WTC11 (cell line): ENCODE data around the gene UBE2K. TPM values are rescaled to one million over a fixed set of nuclear protein-coding genes. Genes with fewer than 3 reads are reported as not detected.

Source experiments
- ATAC-seq: fragments of 200-7000 bp; cut with Tn5 transposase; 2 replicates; pipeline ENCODE4 v1.10.0; 2021; ENCODE audit warnings: mild to moderate bottlenecking, moderate library complexity
- CTCF ChIA-PET: fragments of 300-600 bp; sonication (Branson Sonifier 250); formaldehyde crosslinking; loops from one replicate; lab custom pipeline; 2021; ENCODE audit warnings: antibody characterized with exemption; lab: Charles Lee
- POLR2A ChIA-PET: fragments of 350-600 bp; sonication (Branson Sonifier 250); formaldehyde crosslinking; loops from one replicate; lab custom pipeline; 2021; ENCODE audit warnings: antibody characterized with exemption; lab: Charles Lee
- DNase-seq: peaks from one replicate; pipeline ENCODE4 v3.0.0; 2021; ENCODE audit warnings: low spot score
- H3K27ac Mint-ChIP-seq: 2 replicates; pipeline ENCODE4 v1.8.0; 2021; ENCODE audit warnings: mixed read lengths
- H3K27me3 Mint-ChIP-seq: 2 replicates; pipeline ENCODE4 v1.8.0; 2021; ENCODE audit warnings: low read depth, mild to moderate bottlenecking, moderate library complexity, mixed read lengths
- H3K36me3 Mint-ChIP-seq: 2 replicates; pipeline ENCODE4 v1.8.0; 2021; ENCODE audit warnings: mixed read lengths
- H3K4me1 Mint-ChIP-seq: 2 replicates; pipeline ENCODE4 v1.8.0; 2022; ENCODE audit warnings: mixed read lengths
- H3K4me3 Mint-ChIP-seq: 2 replicates; pipeline ENCODE4 v1.8.0; 2021; ENCODE audit warnings: mild to moderate bottlenecking, moderate library complexity, mixed read lengths
- H3K9me3 Mint-ChIP-seq: 2 replicates; pipeline ENCODE4 v1.8.0; 2021; ENCODE audit warnings: mixed read lengths
- ATF3 ChIP-seq: sonication (generic); formaldehyde crosslinking; conservative IDR thresholded peaks from 2 replicates; pipeline ENCODE4 v1.8.1; 2022; ENCODE audit warnings: mild to moderate bottlenecking, missing genetic modification reagents
- CREM ChIP-seq: sonication (generic); formaldehyde crosslinking; IDR thresholded peaks from 2 replicates; pipeline ENCODE4 v1.8.1; 2022; ENCODE audit warnings: mild to moderate bottlenecking, missing genetic modification reagents, moderate library complexity
- FOXK1 ChIP-seq: sonication (generic); formaldehyde crosslinking; IDR thresholded peaks from 2 replicates; pipeline ENCODE4 v1.8.0; 2022; ENCODE audit warnings: mild to moderate bottlenecking, moderate library complexity, missing genetic modification reagents
- GTF2I ChIP-seq: fragments of 250-450 bp; sonication (Bioruptor Pico); conservative IDR thresholded peaks from 2 replicates; pipeline ENCODE4 v1.4.0; 2021; ENCODE audit warnings: mild to moderate bottlenecking
- JUN ChIP-seq: sonication (generic); formaldehyde crosslinking; IDR thresholded peaks from 2 replicates; pipeline ENCODE4 v1.8.0; 2023; ENCODE audit warnings: mild to moderate bottlenecking, missing genetic modification reagents
- MAX ChIP-seq: sonication (generic); formaldehyde crosslinking; IDR thresholded peaks from 2 replicates; pipeline ENCODE4 v1.8.0; 2022; ENCODE audit warnings: mild to moderate bottlenecking, missing genetic modification reagents
- NFE2L1 ChIP-seq: sonication (generic); formaldehyde crosslinking; IDR thresholded peaks from 2 replicates; pipeline ENCODE4 v1.8.1; 2023; ENCODE audit warnings: missing genetic modification reagents
- RELA ChIP-seq: sonication (generic); formaldehyde crosslinking; IDR thresholded peaks from 2 replicates; pipeline ENCODE4 v1.8.1; 2022; ENCODE audit warnings: missing genetic modification reagents, mild to moderate bottlenecking, borderline replicate concordance
- SMAD3 ChIP-seq: sonication (generic); formaldehyde crosslinking; IDR thresholded peaks from 2 replicates; pipeline ENCODE4 v1.8.0; 2022; ENCODE audit warnings: missing genetic modification reagents, mild to moderate bottlenecking, borderline replicate concordance
- SP1 ChIP-seq: sonication (generic); formaldehyde crosslinking; conservative IDR thresholded peaks from 2 replicates; pipeline ENCODE4 v1.8.1; 2022; ENCODE audit warnings: missing genetic modification reagents
- TEAD4 ChIP-seq: sonication (generic); formaldehyde crosslinking; IDR thresholded peaks from 2 replicates; pipeline ENCODE4 v1.8.0; 2022; ENCODE audit warnings: mild to moderate bottlenecking, missing genetic modification reagents
- TP53 ChIP-seq: sonication (generic); formaldehyde crosslinking; IDR thresholded peaks from 2 replicates; pipeline ENCODE4 v1.8.1; 2023; ENCODE audit warnings: mild to moderate bottlenecking, missing genetic modification reagents
- ZNF219 ChIP-seq: sonication (generic); formaldehyde crosslinking; IDR thresholded peaks from 2 replicates; pipeline ENCODE4 v1.8.0; 2023; ENCODE audit warnings: missing genetic modification reagents, mild to moderate bottlenecking, borderline replicate concordance
- ZNF232 ChIP-seq: sonication (generic); formaldehyde crosslinking; IDR thresholded peaks from 2 replicates; pipeline ENCODE4 v1.8.0; 2022; ENCODE audit warnings: mild to moderate bottlenecking, missing genetic modification reagents
- ZNF281 ChIP-seq: sonication (generic); formaldehyde crosslinking; IDR thresholded peaks from 2 replicates; pipeline ENCODE4 v1.8.0; 2023; ENCODE audit warnings: mild to moderate bottlenecking, missing genetic modification reagents
- ZNF423 ChIP-seq: fragments of 250-450 bp; sonication (Bioruptor Pico); IDR thresholded peaks from 2 replicates; pipeline ENCODE4 v2.1.2; 2022; ENCODE audit warnings: mild to moderate bottlenecking, moderate library complexity
- total RNA-seq: library from RNA; stranded (reverse); gene quantifications from 3 replicates; pipeline ENCODE4 v1.2.3, GENCODE V29; 2021
- TF ChIP-seq, protein P1 (sequence below): fragments of 250-450 bp; sonication (Bioruptor Pico); IDR thresholded peaks from 2 replicates; pipeline ENCODE4 v1.9.0; 2021; ENCODE audit warnings: moderate library complexity, mild to moderate bottlenecking, inconsistent platforms, borderline replicate concordance
- TF ChIP-seq, protein P2 (sequence below): sonication (generic); formaldehyde crosslinking; IDR thresholded peaks from 2 replicates; pipeline ENCODE4 v1.8.1; 2023; ENCODE audit warnings: mild to moderate bottlenecking, missing genetic modification reagents, borderline replicate concordance
- TF ChIP-seq, protein P3 (sequence below): sonication (generic); formaldehyde crosslinking; IDR thresholded peaks from 2 replicates; pipeline ENCODE4 v1.8.1; 2022; ENCODE audit warnings: low read depth, mild to moderate bottlenecking, moderate library complexity, missing genetic modification reagents, borderline replicate concordance
- TF ChIP-seq, protein P4 (sequence below): sonication (generic); formaldehyde crosslinking; conservative IDR thresholded peaks from 2 replicates; pipeline ENCODE4 v1.8.1; 2023; ENCODE audit warnings: mild to moderate bottlenecking, low read depth, missing genetic modification reagents, moderate library complexity

UBE2K gene
- total RNA-seq, 1 experiment from 2014 or later, result 135 TPM

DNA sequence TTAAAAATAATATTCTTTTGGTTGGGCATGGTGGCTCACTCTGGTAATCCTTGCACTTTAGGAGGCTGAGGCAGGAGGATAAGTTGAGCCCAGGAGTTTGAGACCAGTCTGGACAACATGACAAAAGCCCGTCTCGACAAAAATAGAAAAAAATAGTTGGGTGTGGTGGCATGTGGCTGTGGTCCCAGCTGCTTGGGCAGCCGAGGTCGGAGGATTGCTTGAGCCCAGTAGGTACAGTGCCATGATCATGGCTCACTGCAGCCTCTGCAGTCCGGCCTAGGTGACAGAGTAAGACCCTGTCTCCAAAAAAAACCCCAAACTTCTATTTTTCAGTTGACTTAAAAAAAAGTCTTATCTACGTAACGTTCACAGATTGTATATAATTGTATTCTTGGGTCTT, 23.9 kb downstream of the UBE2K start (continued):
- TF ChIP-seq, protein P1, sequence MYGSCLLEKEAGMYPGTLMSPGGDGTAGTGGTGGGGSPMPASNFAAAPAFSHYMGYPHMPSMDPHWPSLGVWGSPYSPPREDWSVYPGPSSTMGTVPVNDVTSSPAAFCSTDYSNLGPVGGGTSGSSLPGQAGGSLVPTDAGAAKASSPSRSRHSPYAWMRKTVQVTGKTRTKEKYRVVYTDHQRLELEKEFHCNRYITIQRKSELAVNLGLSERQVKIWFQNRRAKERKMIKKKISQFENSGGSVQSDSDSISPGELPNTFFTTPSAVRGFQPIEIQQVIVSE (CRISPR knock-in tag), result no peak
- no peak for TF ChIP-seq RELA (CRISPR knock-in tag)
- TF ChIP-seq, all 79 proteins: peak for 0

DNA sequence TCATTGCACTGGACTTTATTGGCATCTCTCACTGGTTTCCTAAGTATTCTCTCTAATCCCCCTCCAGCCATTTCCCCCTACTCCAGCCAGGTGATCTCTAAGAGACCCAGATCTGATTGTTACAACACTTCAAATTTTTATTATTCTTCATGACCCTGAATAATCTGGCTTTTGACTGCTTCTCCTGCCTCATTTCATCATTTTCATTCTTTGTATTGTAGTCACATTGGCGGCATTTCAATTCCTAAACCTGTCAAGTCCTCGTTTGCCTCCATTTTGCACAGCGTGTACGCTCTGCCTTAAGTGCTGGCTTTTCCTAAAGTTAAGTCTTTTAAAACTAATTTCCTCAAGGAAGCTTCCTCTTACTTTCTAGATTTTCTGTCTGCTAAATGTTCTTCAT, 31.6 kb downstream of the UBE2K start:
- ATAC-seq (no peak), DNase-seq (no peak)
- peaks cover 24% of the 10 kb centered on the region for H3K4me1 Mint-ChIP-seq
- TF ChIP-seq MAX (CRISPR knock-in tag) (no peak), ZNF232 (CRISPR knock-in tag) (no peak), JUN (CRISPR knock-in tag) (no peak), TP53 (CRISPR knock-in tag) (no peak), NFE2L1 (no peak), ZNF423 (CRISPR knock-in tag) (no peak), ATF3 (CRISPR knock-in tag) (no peak), SP1 (no peak), FOXK1 (no peak), ZNF219 (no peak)
- TF ChIP-seq, protein P2, sequence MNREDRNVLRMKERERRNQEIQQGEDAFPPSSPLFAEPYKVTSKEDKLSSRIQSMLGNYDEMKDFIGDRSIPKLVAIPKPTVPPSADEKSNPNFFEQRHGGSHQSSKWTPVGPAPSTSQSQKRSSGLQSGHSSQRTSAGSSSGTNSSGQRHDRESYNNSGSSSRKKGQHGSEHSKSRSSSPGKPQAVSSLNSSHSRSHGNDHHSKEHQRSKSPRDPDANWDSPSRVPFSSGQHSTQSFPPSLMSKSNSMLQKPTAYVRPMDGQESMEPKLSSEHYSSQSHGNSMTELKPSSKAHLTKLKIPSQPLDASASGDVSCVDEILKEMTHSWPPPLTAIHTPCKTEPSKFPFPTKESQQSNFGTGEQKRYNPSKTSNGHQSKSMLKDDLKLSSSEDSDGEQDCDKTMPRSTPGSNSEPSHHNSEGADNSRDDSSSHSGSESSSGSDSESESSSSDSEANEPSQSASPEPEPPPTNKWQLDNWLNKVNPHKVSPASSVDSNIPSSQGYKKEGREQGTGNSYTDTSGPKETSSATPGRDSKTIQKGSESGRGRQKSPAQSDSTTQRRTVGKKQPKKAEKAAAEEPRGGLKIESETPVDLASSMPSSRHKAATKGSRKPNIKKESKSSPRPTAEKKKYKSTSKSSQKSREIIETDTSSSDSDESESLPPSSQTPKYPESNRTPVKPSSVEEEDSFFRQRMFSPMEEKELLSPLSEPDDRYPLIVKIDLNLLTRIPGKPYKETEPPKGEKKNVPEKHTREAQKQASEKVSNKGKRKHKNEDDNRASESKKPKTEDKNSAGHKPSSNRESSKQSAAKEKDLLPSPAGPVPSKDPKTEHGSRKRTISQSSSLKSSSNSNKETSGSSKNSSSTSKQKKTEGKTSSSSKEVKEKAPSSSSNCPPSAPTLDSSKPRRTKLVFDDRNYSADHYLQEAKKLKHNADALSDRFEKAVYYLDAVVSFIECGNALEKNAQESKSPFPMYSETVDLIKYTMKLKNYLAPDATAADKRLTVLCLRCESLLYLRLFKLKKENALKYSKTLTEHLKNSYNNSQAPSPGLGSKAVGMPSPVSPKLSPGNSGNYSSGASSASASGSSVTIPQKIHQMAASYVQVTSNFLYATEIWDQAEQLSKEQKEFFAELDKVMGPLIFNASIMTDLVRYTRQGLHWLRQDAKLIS (CRISPR knock-in tag), result no peak
- POLR2A ChIA-PET, result no interaction called here
- H3K36me3 Mint-ChIP-seq, result peaks cover 8% of the 10 kb centered on the region
- H3K27ac Mint-ChIP-seq, result peak overlapping the region; percentile 35
- no peaks in the 10 kb centered on the region for H3K9me3 Mint-ChIP-seq
- CTCF ChIA-PET, result no interaction called here
- H3K27me3 Mint-ChIP-seq, result no peaks in the 10 kb centered on the region; the same call in 1 of the 2 replicates
- H3K4me3 Mint-ChIP-seq, result no peak overlapping the region

- ChIA-PET POLR2A (no interaction called here), CTCF (no interaction called here)
- H3K4me3 Mint-ChIP-seq, result no peak overlapping the region
- H3K36me3 Mint-ChIP-seq, result peaks cover 8% of the 10 kb centered on the region
- ATAC-seq, result no peak
- TF ChIP-seq SMAD3 (CRISPR knock-in tag), result no peak
- TF ChIP-seq TEAD4 (CRISPR knock-in tag), result no peak
- TF ChIP-seq, protein P3, sequence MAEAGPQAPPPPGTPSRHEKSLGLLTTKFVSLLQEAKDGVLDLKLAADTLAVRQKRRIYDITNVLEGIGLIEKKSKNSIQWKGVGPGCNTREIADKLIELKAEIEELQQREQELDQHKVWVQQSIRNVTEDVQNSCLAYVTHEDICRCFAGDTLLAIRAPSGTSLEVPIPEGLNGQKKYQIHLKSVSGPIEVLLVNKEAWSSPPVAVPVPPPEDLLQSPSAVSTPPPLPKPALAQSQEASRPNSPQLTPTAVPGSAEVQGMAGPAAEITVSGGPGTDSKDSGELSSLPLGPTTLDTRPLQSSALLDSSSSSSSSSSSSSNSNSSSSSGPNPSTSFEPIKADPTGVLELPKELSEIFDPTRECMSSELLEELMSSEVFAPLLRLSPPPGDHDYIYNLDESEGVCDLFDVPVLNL, result no peak
- no peak for TF ChIP-seq GTF2I (CRISPR knock-in tag)
- TF ChIP-seq ZNF232 (CRISPR knock-in tag), result no peak
- no peak for TF ChIP-seq ZNF281
- no peak for TF ChIP-seq CREM
- TF ChIP-seq, protein P4, sequence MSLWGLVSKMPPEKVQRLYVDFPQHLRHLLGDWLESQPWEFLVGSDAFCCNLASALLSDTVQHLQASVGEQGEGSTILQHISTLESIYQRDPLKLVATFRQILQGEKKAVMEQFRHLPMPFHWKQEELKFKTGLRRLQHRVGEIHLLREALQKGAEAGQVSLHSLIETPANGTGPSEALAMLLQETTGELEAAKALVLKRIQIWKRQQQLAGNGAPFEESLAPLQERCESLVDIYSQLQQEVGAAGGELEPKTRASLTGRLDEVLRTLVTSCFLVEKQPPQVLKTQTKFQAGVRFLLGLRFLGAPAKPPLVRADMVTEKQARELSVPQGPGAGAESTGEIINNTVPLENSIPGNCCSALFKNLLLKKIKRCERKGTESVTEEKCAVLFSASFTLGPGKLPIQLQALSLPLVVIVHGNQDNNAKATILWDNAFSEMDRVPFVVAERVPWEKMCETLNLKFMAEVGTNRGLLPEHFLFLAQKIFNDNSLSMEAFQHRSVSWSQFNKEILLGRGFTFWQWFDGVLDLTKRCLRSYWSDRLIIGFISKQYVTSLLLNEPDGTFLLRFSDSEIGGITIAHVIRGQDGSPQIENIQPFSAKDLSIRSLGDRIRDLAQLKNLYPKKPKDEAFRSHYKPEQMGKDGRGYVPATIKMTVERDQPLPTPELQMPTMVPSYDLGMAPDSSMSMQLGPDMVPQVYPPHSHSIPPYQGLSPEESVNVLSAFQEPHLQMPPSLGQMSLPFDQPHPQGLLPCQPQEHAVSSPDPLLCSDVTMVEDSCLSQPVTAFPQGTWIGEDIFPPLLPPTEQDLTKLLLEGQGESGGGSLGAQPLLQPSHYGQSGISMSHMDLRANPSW (CRISPR knock-in tag), result no peak
- H3K9me3 Mint-ChIP-seq, result no peaks in the 10 kb centered on the region
- no peak overlapping the region for H3K27ac Mint-ChIP-seq
- H3K4me1 Mint-ChIP-seq, result peaks cover 19% of the 10 kb centered on the region
- H3K27me3 Mint-ChIP-seq, result no peaks in the 10 kb centered on the region; the same call in 1 of the 2 replicates
- no peak for DNase-seq
Observed at GRCh38 chr4:39730072-39730471, 32.1 kb downstream of the UBE2K start.
